HepG2 (cell line): ENCODE results near the gene F12. TPM values are rescaled to one million over a fixed set of nuclear protein-coding genes. Genes with fewer than 3 reads are reported as not detected.

Experiments used
- ATAC-seq: fragments of 200-7000 bp; cut with Tn5 transposase; 3 replicates; pipeline ENCODE4 v1.9.1; 2020; ENCODE audit warnings: mild to moderate bottlenecking, moderate library complexity
- BruUV-seq: library from RNA; stranded (reverse); fragments of 400-500 nt; replicated peaks from 2 replicates; lab custom pipeline; 2021; lab: Mats Ljungman, UMichigan
- CTCF ChIA-PET: fragments of 300-600 bp; formaldehyde crosslinking; extraction: SDS; loops from one replicate; lab custom pipeline; 2021; ENCODE audit warnings: low total read pairs, inconsistent platforms, low intra/inter-chr PET ratio; lab: Yijun Ruan, JAX
- POLR2A ChIA-PET: fragments of 350-600 bp; sonication (Branson Sonifier 250); formaldehyde crosslinking; loops from one replicate; lab custom pipeline; 2020; ENCODE audit warnings: antibody characterized with exemption, inconsistent platforms; lab: Yijun Ruan, JAX
- DNase-seq: peaks from one replicate; pipeline ENCODE4 v3.0.0-alpha.2; 2015; ENCODE audit warnings: low spot score
- FAIRE-seq: peaks from 3 replicates; lab custom pipeline; 2011; peaks lifted over from hg19 to GRCh38; lab: Jason Lieb, UNC
- H2AFZ ChIP-seq: one replicate; pipeline ENCODE4 v1.6.1; 2011; ENCODE audit warnings: low read length, inconsistent platforms
- H3K27ac ChIP-seq: fragments of 300-600 bp; 3 replicates; pipeline ENCODE4 v1.8.0; 2011; ENCODE audit warnings: mixed run types, mild to moderate bottlenecking, mixed read lengths, low read length, inconsistent platforms; ENCODE audit not compliant: insufficient read depth; ENCODE audit errors: extremely low read length
- H3K27me3 ChIP-seq, 2 experiments: fragments of 200-600 bp in 1 of 2; 2 replicates in 1 of 2; 3 replicates in 1 of 2; pipeline versions ENCODE4 v1.6.0 to v1.8.0; 2011; ENCODE audit warnings: low read length in 2 of 2, mild to moderate bottlenecking in 2 of 2, moderate library complexity in 2 of 2, inconsistent platforms in 1 of 2; ENCODE audit not compliant: insufficient read depth in 2 of 2, control insufficient read depth in 1 of 2
- H3K36me3 ChIP-seq, 2 experiments: fragments of 200-600 bp in 1 of 2; replicated peaks in 1 of 2; 2 replicates in 1 of 2; 3 replicates in 1 of 2; pipeline versions ENCODE4 v1.5.1 to v1.8.0; 2011; ENCODE audit warnings: low read length in 2 of 2, inconsistent platforms in 1 of 2; ENCODE audit not compliant: insufficient read depth in 2 of 2, control insufficient read depth in 1 of 2
- H3K4me1 ChIP-seq: 2 replicates; pipeline ENCODE4 v1.5.1; 2012; ENCODE audit warnings: low read length, inconsistent platforms; ENCODE audit not compliant: insufficient read depth
- H3K4me2 ChIP-seq: 2 replicates; pipeline ENCODE4 v1.6.0; 2011; ENCODE audit warnings: low read depth, low read length, inconsistent platforms
- H3K4me3 ChIP-seq, 3 experiments: fragments of 200-600 bp in 1 of 3; sonication (generic), shearing (Covaris generic) in 1 of 3; replicated peaks in 1 of 3; 2 replicates each; pipeline ENCODE4 v1.5.1; 2011 to 2016; ENCODE audit warnings: low read length in 3 of 3, inconsistent platforms in 2 of 3, low read depth in 2 of 3, mild to moderate bottlenecking in 2 of 3, control low read depth in 1 of 3, mixed read lengths in 1 of 3; ENCODE audit not compliant: insufficient read depth in 1 of 3
- H3K79me2 ChIP-seq: one replicate; pipeline ENCODE4 v1.6.1; 2011; ENCODE audit warnings: low read length, inconsistent platforms; ENCODE audit not compliant: insufficient read depth
- H3K9ac ChIP-seq: 2 replicates; pipeline ENCODE4 v1.6.0; 2011; ENCODE audit warnings: mild to moderate bottlenecking, low read depth, low read length, inconsistent platforms; ENCODE audit not compliant: insufficient read depth
- H3K9me3 ChIP-seq: 2 replicates; pipeline ENCODE4 v1.5.1; 2012; ENCODE audit warnings: mild to moderate bottlenecking, low read length
- H4K20me1 ChIP-seq: 2 replicates; pipeline ENCODE4 v1.6.0; 2011; ENCODE audit warnings: inconsistent platforms, mild to moderate bottlenecking, low read length, moderate library complexity; ENCODE audit not compliant: insufficient read depth
- GABPA ChIP-seq, 2 experiments: IDR thresholded peaks; 2 replicates each; pipeline ENCODE4 v1.6.1; 2011 to 2016; ENCODE audit warnings: low read depth in 2 of 2, low read length in 1 of 2, missing biosample characterization in 1 of 2, missing genetic modification characterization in 1 of 2
- HNF1B ChIP-seq: sonication (generic); formaldehyde crosslinking; IDR thresholded peaks from 2 replicates; pipeline ENCODE4 v1.5.1; 2020; ENCODE audit warnings: mild to moderate bottlenecking, moderate library complexity, missing genetic modification reagents
- ISL2 ChIP-seq: sonication (generic); formaldehyde crosslinking; IDR thresholded peaks from 2 replicates; pipeline ENCODE4 v1.5.0; 2020; ENCODE audit warnings: missing genetic modification reagents
- MAX ChIP-seq: IDR thresholded peaks from 2 replicates; pipeline ENCODE4 v1.6.1; 2012; ENCODE audit warnings: inconsistent platforms
- MAZ ChIP-seq, 2 experiments: sonication (generic) in 1 of 2; formaldehyde crosslinking in 1 of 2; IDR thresholded peaks; 2 replicates each; pipeline versions ENCODE4 v1.5.0 to v1.6.1; 2012 to 2020; ENCODE audit warnings: low read depth in 2 of 2, mild to moderate bottlenecking in 2 of 2, borderline replicate concordance in 1 of 2, improper control_type of control experiment in 1 of 2, low read length in 1 of 2, missing genetic modification reagents in 1 of 2, moderate library complexity in 1 of 2
- MYC ChIP-seq: sonication (generic); formaldehyde crosslinking; IDR thresholded peaks from 2 replicates; pipeline ENCODE4 v1.9.0; 2021; ENCODE audit warnings: missing genetic modification reagents, borderline replicate concordance
- PRDM10 ChIP-seq: sonication (generic); formaldehyde crosslinking; IDR thresholded peaks from 2 replicates; pipeline ENCODE4 v1.4.0; 2020; ENCODE audit warnings: low read depth, missing genetic modification reagents
- STAG1 ChIP-seq: sonication (generic); formaldehyde crosslinking; IDR thresholded peaks from 2 replicates; pipeline ENCODE4 v1.4.0; 2020; ENCODE audit warnings: missing genetic modification reagents
- XBP1 ChIP-seq: sonication (generic); formaldehyde crosslinking; IDR thresholded peaks from 2 replicates; pipeline ENCODE4 v1.5.0; 2020; ENCODE audit warnings: missing genetic modification reagents
- ZNF10 ChIP-seq: sonication (generic); formaldehyde crosslinking; IDR thresholded peaks from 2 replicates; pipeline ENCODE4 v1.4.0; 2020; ENCODE audit warnings: mild to moderate bottlenecking, low read depth, missing genetic modification reagents, borderline replicate concordance
- ZNF251 ChIP-seq: sonication (generic); formaldehyde crosslinking; IDR thresholded peaks from 2 replicates; pipeline ENCODE4 v1.9.0; 2021; ENCODE audit warnings: mild to moderate bottlenecking, missing genetic modification reagents
- ZNF672 ChIP-seq: sonication (generic); formaldehyde crosslinking; IDR thresholded peaks from 2 replicates; pipeline ENCODE4 v1.8.1; 2022; ENCODE audit warnings: missing genetic modification reagents
- ZNF782 ChIP-seq: sonication (generic); formaldehyde crosslinking; IDR thresholded peaks from 2 replicates; pipeline ENCODE4 v1.4.0; 2020; ENCODE audit warnings: missing genetic modification reagents, mild to moderate bottlenecking, borderline replicate concordance
- ZNF83 ChIP-seq: sonication (generic); formaldehyde crosslinking; IDR thresholded peaks from 2 replicates; pipeline ENCODE4 v1.4.0; 2020; ENCODE audit warnings: missing genetic modification reagents, mild to moderate bottlenecking, borderline replicate concordance
- WGBS: methylation state at CpG from one replicate; pipeline ENCODE4 v1.1.6; 2017; ENCODE audit warnings: low lambda C conversion rate; 5-methylcytosine and 5-hydroxymethylcytosine counted together
- in situ Hi-C: cut with HindIII; loops from 2 replicates; pipeline ENCODE4 v1.10.0; 2017; ENCODE audit warnings: low pct_unique_long_range_greater_than_20kb; ENCODE audit not compliant: extremely low pct_ligation_motif_present
- intact Hi-C: fragments of 100-400 bp; cut with micrococcal nuclease; formaldehyde crosslinking; loops from one replicate; pipeline ENCODE4 v1.10.0; 2022; ENCODE audit not compliant: unreplicated experiment
- polyA plus RNA-seq, 8 experiments: library from polyadenylated mRNA; depleted of rRNA in 3 of 8; stranded (reverse) in 7 of 8; unstranded in 1 of 8; fragments of >200 nt; fragmentation: Illumina TruSeq in 4 of 8; extraction: Trizol in 4 of 8; gene quantifications; 2 replicates each; pipeline versions ENCODE4 v1.2.1 to v1.2.3, GENCODE V29; 2011 to 2016; ENCODE audit warnings: low read depth in 4 of 8, missing spikeins in 1 of 8, mixed read lengths in 1 of 8; ENCODE audit not compliant: insufficient read depth in 1 of 8
- total RNA-seq, 5 experiments: library from RNA; depleted of rRNA; stranded (reverse); fragments of >200 nt; fragmentation: Illumina TruSeq; extraction: Trizol; gene quantifications; 2 replicates each; pipeline ENCODE4 v1.2.3, GENCODE V29; 2016; ENCODE audit warnings: low read depth in 1 of 5

The F12 gene
- total and polyA plus RNA-seq, 2 of the 13 experiments (the other 11 are each of a cell fraction or from before 2014, with no cell fraction given), result 2.5 to 3.0 TPM

- TF ChIP-seq GABPA (IDR thresholded peaks at IDR 0.05; ENCODE audit: low read depth, low read length), result no peak
- TF ChIP-seq GABPA (CRISPR knock-in tag; IDR thresholded peaks at IDR 0.05; ENCODE audit: low read depth), result no peak
- TF ChIP-seq ZNF83, result no peak
- no peak for TF ChIP-seq XBP1 (CRISPR knock-in tag)
- no peak for TF ChIP-seq ZNF782 (CRISPR knock-in tag)
- TF ChIP-seq ISL2 (CRISPR knock-in tag), result no peak
- no peak for TF ChIP-seq ZNF10
Observed at GRCh38 chr5:177366528-177367322, 42.6 kb downstream of the F12 start (continued).

- Histone ChIP-seq H3K4me3 (peak overlapping the region; percentile 64 to 75 (median 68); a peak in 5 of 6 replicates), H3K9ac (peak overlapping the region; percentile 67), H4K20me1 (no peaks in the 10 kb centered on the region), H3K27ac (peak overlapping the region; percentile 79), H3K79me2 (no peaks in the 10 kb centered on the region), H2AFZ (no peak overlapping the region), H3K4me1 (peaks cover 86% of the 10 kb centered on the region), H3K36me3 (no peaks in the 10 kb centered on the region), H3K27me3 (peaks cover 0 to 16% of the 10 kb centered on the region in 2 experiments; a peak in 4 of 5 replicates), H3K4me2 (peak overlapping the region; percentile 85), H3K9me3 (no peaks in the 10 kb centered on the region)
- FAIRE-seq (no peak), ATAC-seq (0 out of 3 replicates have a peak, but pooled peaks have one; percentile 2), DNase-seq (no peak)
- POLR2A ChIA-PET, result interaction anchor here (1.1 to 7.9 kb wide), 11 partner anchors 8 to 279 kb away, joined by 3 to 239 read pairs (median 10); partner anchors contain the start of genes FGFR4, GRK6, LMAN2 and RGS14
- BruUV-seq, result no TSS peak
- intact Hi-C loops, result loop anchor here (5.0 kb wide), 1 partner anchor 49 kb away; no protein-coding TSS in a partner anchor
- CTCF ChIA-PET, result no interaction called here
- 12% methylated on average over 6 of the region's 14 CpGs for WGBS
- in situ Hi-C loops, result loop anchor here (25.0 kb wide), 1 partner anchor 829 kb away; the partner anchor contains the start of genes CDHR2 and RNF44
- TF ChIP-seq MAZ (IDR thresholded peaks at IDR 0.05; ENCODE audit: borderline replicate concordance, low read depth, low read length) (no peak), MAZ (CRISPR knock-in tag; IDR thresholded peaks at IDR 0.05; ENCODE audit: low read depth) (0 out of 2 replicates have a peak, but pooled peaks have one; percentile 2), ZNF251 (no peak), HNF1B (CRISPR knock-in tag) (no peak), PRDM10 (0 out of 2 replicates have a peak, but pooled peaks have one; percentile 26), STAG1 (CRISPR knock-in tag) (no peak), MYC (peak; percentile 6; the same call in 1 of the 2 replicates), MAX (peak; percentile 8; the same call in 1 of the 2 replicates), ZNF672 (CRISPR knock-in tag) (0 out of 2 replicates have a peak, but pooled peaks have one; percentile 68)
Observed at GRCh38 chr5:177365845-177366527, 43.4 kb downstream of the F12 start.
